Osteocyte (in vitro differentiated cells): ENCODE results near the gene PLXNB1. TPM values are rescaled to one million over a fixed set of nuclear protein-coding genes. Genes with fewer than 3 reads are reported as not detected.

Experiments
- DNase-seq: peaks from one replicate; pipeline ENCODE4 v3.0.0; 2021; ENCODE audit warnings: mixed read lengths; ENCODE audit not compliant: unreplicated experiment; ENCODE audit errors: extremely low spot score
- H3K27ac Mint-ChIP-seq: one replicate; pipeline ENCODE4 v1.8.0; 2021; ENCODE audit warnings: mild to moderate bottlenecking, mixed read lengths; ENCODE audit not compliant: unreplicated experiment
- H3K27me3 Mint-ChIP-seq: one replicate; pipeline ENCODE4 v1.8.0; 2021; ENCODE audit warnings: mixed read lengths; ENCODE audit not compliant: unreplicated experiment
- H3K36me3 Mint-ChIP-seq: one replicate; pipeline ENCODE4 v1.8.0; 2021; ENCODE audit warnings: mixed read lengths; ENCODE audit not compliant: unreplicated experiment
- H3K4me1 Mint-ChIP-seq: one replicate; pipeline ENCODE4 v1.8.0; 2021; ENCODE audit warnings: mixed read lengths; ENCODE audit not compliant: unreplicated experiment
- H3K4me3 Mint-ChIP-seq: one replicate; pipeline ENCODE4 v1.8.0; 2021; ENCODE audit warnings: mild to moderate bottlenecking, moderate library complexity, mixed read lengths; ENCODE audit not compliant: unreplicated experiment
- H3K9me3 Mint-ChIP-seq: one replicate; pipeline ENCODE4 v1.8.0; 2021; ENCODE audit warnings: mixed read lengths; ENCODE audit not compliant: unreplicated experiment
- CTCF ChIP-seq: fragments of 200-600 bp; sonication (generic); IDR thresholded peaks from 2 replicates; pipeline ENCODE4 v1.5.0; 2021; ENCODE audit warnings: antibody characterized with exemption, mild to moderate bottlenecking, moderate library complexity
- total RNA-seq: library from RNA; stranded (reverse); gene quantifications from 2 replicates; pipeline ENCODE4 v1.2.1, GENCODE V29; 2021

The PLXNB1 gene
- total RNA-seq, 1 donor from 2014 or later: 88.2 TPM

- no peak for DNase-seq
- Mint-ChIP-seq H3K9me3 (peaks cover 3% of the 10 kb centered on the region), H3K36me3 (no peaks in the 10 kb centered on the region), H3K27ac (no peak overlapping the region), H3K4me1 (no peaks in the 10 kb centered on the region), H3K27me3 (peaks cover 35% of the 10 kb centered on the region), H3K4me3 (no peak overlapping the region)
- no peak for TF ChIP-seq CTCF
These were observed 60.1 kb downstream of the PLXNB1 start for GRCh38 chr3:48369693-48370332.

GRCh38 chr3:48367201-48367600 lies 62.7 kb downstream of the PLXNB1 start:
- Mint-ChIP-seq H3K9me3 (peaks cover 11% of the 10 kb centered on the region), H3K4me1 (no peaks in the 10 kb centered on the region), H3K4me3 (no peak overlapping the region), H3K36me3 (no peaks in the 10 kb centered on the region), H3K27ac (no peak overlapping the region), H3K27me3 (peaks cover 46% of the 10 kb centered on the region)
- no peak for DNase-seq
- TF ChIP-seq CTCF: no peak

- Mint-ChIP-seq H3K27me3 (peaks cover 50% of the 10 kb centered on the region), H3K36me3 (peaks cover 3% of the 10 kb centered on the region), H3K9me3 (peaks cover 22% of the 10 kb centered on the region), H3K27ac (no peak overlapping the region), H3K4me1 (no peaks in the 10 kb centered on the region), H3K4me3 (no peak overlapping the region)
- TF ChIP-seq CTCF: no peak
- no peak for DNase-seq
These were observed 65.0 kb downstream of the PLXNB1 start for GRCh38 chr3:48364840-48365239.

GRCh38 chr3:48361928-48362327 lies 68.0 kb downstream of the PLXNB1 start:
- DNase-seq: no peak
- Mint-ChIP-seq H3K27ac (no peak overlapping the region), H3K36me3 (peaks cover 3% of the 10 kb centered on the region), H3K27me3 (peaks cover 67% of the 10 kb centered on the region), H3K4me1 (no peaks in the 10 kb centered on the region), H3K4me3 (no peak overlapping the region), H3K9me3 (peaks cover 22% of the 10 kb centered on the region)
- TF ChIP-seq CTCF: no peak

- Mint-ChIP-seq H3K36me3 (peaks cover under 1% of the 10 kb centered on the region), H3K27ac (no peak overlapping the region), H3K4me1 (no peaks in the 10 kb centered on the region), H3K9me3 (peaks cover 10% of the 10 kb centered on the region), H3K27me3 (peaks cover 71% of the 10 kb centered on the region), H3K4me3 (no peak overlapping the region)
- no peak for TF ChIP-seq CTCF
- DNase-seq: no peak
These were observed 73.5 kb downstream of the PLXNB1 start for GRCh38 chr3:48356419-48356818.
